Measurements from ENCODE around the gene TIFAB.

The TIFAB gene

GRCh38 chr5:135444360-135444759, 7.8 kb downstream of the TIFAB start:
- DNase-seq (ENCODE audit: low read depth in 1 of 2, low spot score in 1 of 2): no peak

- DNase-seq (ENCODE audit: low read depth in 1 of 2, low spot score in 1 of 2): no peak
Measured at GRCh38 chr5:135443161-135443960, 8.8 kb downstream of the TIFAB start.

- DNase-seq (ENCODE audit: low read depth in 1 of 2, low spot score in 1 of 2): no peak
Measured at GRCh38 chr5:135442431-135443160, 9.6 kb downstream of the TIFAB start.

GRCh38 chr5:135441919-135442318, 10.2 kb downstream of the TIFAB start:
- no peak for DNase-seq (ENCODE audit: low read depth in 1 of 2, low spot score in 1 of 2)

- no peak for DNase-seq (ENCODE audit: low read depth in 1 of 2, low spot score in 1 of 2)
Measured at GRCh38 chr5:135441350-135441831, 10.8 kb downstream of the TIFAB start.

- DNase-seq (ENCODE audit: low read depth in 1 of 2, low spot score in 1 of 2): no peak
Measured at GRCh38 chr5:135440916-135441315, 11.2 kb downstream of the TIFAB start.

GRCh38 chr5:135439231-135440205, 12.6 kb downstream of the TIFAB start:
- DNase-seq (ENCODE audit: low read depth in 1 of 2, low spot score in 1 of 2): no peak

GRCh38 chr5:135438636-135439221, 13.4 kb downstream of the TIFAB start:
- no peak for DNase-seq (ENCODE audit: low read depth in 1 of 2, low spot score in 1 of 2)

GRCh38 chr5:135437796-135438560, 14.2 kb downstream of the TIFAB start:
- DNase-seq (ENCODE audit: low read depth in 1 of 2, low spot score in 1 of 2): no peak

GRCh38 chr5:135437422-135437795, 14.7 kb downstream of the TIFAB start:
- DNase-seq (ENCODE audit: low read depth in 1 of 2, low spot score in 1 of 2): no peak

GRCh38 chr5:135436951-135437418, 15.2 kb downstream of the TIFAB start:
- DNase-seq (ENCODE audit: low read depth in 1 of 2, low spot score in 1 of 2): no peak

GRCh38 chr5:135435467-135436330, 16.5 kb downstream of the TIFAB start:
- DNase-seq (ENCODE audit: low read depth in 1 of 2, low spot score in 1 of 2): no peak

- no peak for DNase-seq (ENCODE audit: low read depth in 1 of 2, low spot score in 1 of 2)
Measured at GRCh38 chr5:135434591-135435466, 17.3 kb downstream of the TIFAB start.

- no peak for DNase-seq (ENCODE audit: low read depth in 1 of 2, low spot score in 1 of 2)
Measured at GRCh38 chr5:135433681-135434426, 18.3 kb downstream of the TIFAB start.

- DNase-seq (ENCODE audit: low read depth in 1 of 2, low spot score in 1 of 2): no peak
Measured at GRCh38 chr5:135432113-135432512, 20.0 kb downstream of the TIFAB start.

GRCh38 chr5:135430135-135430437, 22.1 kb downstream of the TIFAB start:
- DNase-seq (ENCODE audit: low read depth in 1 of 2, low spot score in 1 of 2): no peak

GRCh38 chr5:135429301-135430134, 22.6 kb downstream of the TIFAB start:
- no peak for DNase-seq (ENCODE audit: low read depth in 1 of 2, low spot score in 1 of 2)

All from activated CD4-positive, alpha-beta T cell treated with anti-CD3 and anti-CD28 coated beads, Interleukin-2, amount 50 U/mL, for 24 hours (primary cell).